WTC11 (cell line): Measurements from ENCODE around the gene TBC1D22A.

Source experiments
- CREM ChIP-seq: sonication (generic); formaldehyde crosslinking; IDR thresholded peaks from 2 replicates; pipeline ENCODE4 v1.8.1; 2022; ENCODE audit warnings: mild to moderate bottlenecking, missing genetic modification reagents, moderate library complexity
- CTCF ChIP-seq: fragments of 200-600 bp; IDR thresholded peaks from 2 replicates; pipeline ENCODE4 v1.8.0; 2022; ENCODE audit warnings: antibody characterized with exemption
- ESRRA ChIP-seq: sonication (generic); formaldehyde crosslinking; IDR thresholded peaks from 2 replicates; pipeline ENCODE4 v1.8.1; 2022; ENCODE audit warnings: mild to moderate bottlenecking, missing genetic modification reagents, borderline replicate concordance
- ETV6 ChIP-seq: sonication (generic); formaldehyde crosslinking; IDR thresholded peaks from 2 replicates; pipeline ENCODE4 v1.8.1; 2022; ENCODE audit warnings: mild to moderate bottlenecking, missing genetic modification reagents
- FOXP4 ChIP-seq: sonication (generic); formaldehyde crosslinking; IDR thresholded peaks from 2 replicates; pipeline ENCODE4 v1.8.0; 2022; ENCODE audit warnings: mild to moderate bottlenecking, missing genetic modification reagents
- GABPB1 ChIP-seq: sonication (generic); formaldehyde crosslinking; IDR thresholded peaks from 2 replicates; pipeline ENCODE4 v1.8.1; 2023; ENCODE audit warnings: mild to moderate bottlenecking, missing genetic modification reagents
- NR1H2 ChIP-seq: sonication (generic); formaldehyde crosslinking; IDR thresholded peaks from 2 replicates; pipeline ENCODE4 v1.9.0; 2021; ENCODE audit warnings: mild to moderate bottlenecking, moderate library complexity, missing genetic modification reagents
- RELA ChIP-seq: sonication (generic); formaldehyde crosslinking; IDR thresholded peaks from 2 replicates; pipeline ENCODE4 v1.8.1; 2022; ENCODE audit warnings: missing genetic modification reagents, mild to moderate bottlenecking, borderline replicate concordance
- SP1 ChIP-seq: sonication (generic); formaldehyde crosslinking; conservative IDR thresholded peaks from 2 replicates; pipeline ENCODE4 v1.8.1; 2022; ENCODE audit warnings: missing genetic modification reagents
- ZNF317 ChIP-seq: sonication (generic); formaldehyde crosslinking; IDR thresholded peaks from 2 replicates; pipeline ENCODE4 v1.8.1; 2023; ENCODE audit warnings: low read depth, mild to moderate bottlenecking, moderate library complexity, missing genetic modification reagents, borderline replicate concordance
- ZNF512 ChIP-seq: sonication (generic); formaldehyde crosslinking; IDR thresholded peaks from 2 replicates; pipeline ENCODE4 v1.8.1; 2022; ENCODE audit warnings: missing genetic modification reagents, borderline replicate concordance

GRCh38 chr22:47151490-47151889 is 389.0 kb downstream of the TBC1D22A start:
- TF ChIP-seq ESRRA (CRISPR knock-in tag) (no peak), ETV6 (CRISPR knock-in tag) (no peak), CTCF (no peak), RELA (CRISPR knock-in tag) (no peak), SP1 (CRISPR knock-in tag) (no peak), ZNF512 (no peak), FOXP4 (CRISPR knock-in tag) (no peak), ZNF317 (CRISPR knock-in tag) (no peak), CREM (CRISPR knock-in tag) (no peak), GABPB1 (CRISPR knock-in tag) (no peak), NR1H2 (CRISPR knock-in tag) (no peak)
